H9 (cell line): ENCODE measurements around the gene TP53TG5. TPM values are rescaled to one million over a fixed set of nuclear protein-coding genes. Genes with fewer than 3 reads are reported as not detected.

Experiments used
- DNase-seq: peaks from one replicate; pipeline ENCODE4 v3.0.0-alpha.2; 2017
- H2AFZ ChIP-seq: one replicate; pipeline ENCODE4 v1.6.1; 2013; ENCODE audit warnings: mild to moderate bottlenecking, low read length, control low read depth, moderate library complexity
- H2AK5ac ChIP-seq: 2 replicates; pipeline ENCODE4 v1.6.1; 2013; ENCODE audit warnings: low read length, control low read depth, mixed read lengths; ENCODE audit not compliant: insufficient read length
- H2BK120ac ChIP-seq: one replicate; pipeline ENCODE4 v1.6.1; 2013; ENCODE audit warnings: low read depth, mild to moderate bottlenecking, low read length, control low read depth, inconsistent platforms; ENCODE audit not compliant: poor library complexity, severe bottlenecking
- H2BK12ac ChIP-seq: 2 replicates; pipeline ENCODE4 v1.6.1; 2013; ENCODE audit warnings: low read length, control low read depth, mixed read lengths, low read depth; ENCODE audit not compliant: insufficient read length
- H2BK15ac ChIP-seq: 2 replicates; pipeline ENCODE4 v1.6.1; 2013; ENCODE audit warnings: low read depth, low read length, control low read depth
- H2BK20ac ChIP-seq: one replicate; pipeline ENCODE4 v1.6.1; 2013; ENCODE audit warnings: low read depth, mild to moderate bottlenecking, low read length, control low read depth, inconsistent platforms; ENCODE audit not compliant: poor library complexity, severe bottlenecking
- H2BK5ac ChIP-seq: 2 replicates; pipeline ENCODE4 v1.6.1; 2013; ENCODE audit warnings: low read length, control low read depth, mixed read lengths; ENCODE audit not compliant: insufficient read length
- H3K14ac ChIP-seq: 2 replicates; pipeline ENCODE4 v1.6.1; 2013; ENCODE audit warnings: low read length, control low read depth; ENCODE audit not compliant: insufficient read depth
- H3K18ac ChIP-seq: 2 replicates; pipeline ENCODE4 v1.6.1; 2013; ENCODE audit warnings: low read depth, mild to moderate bottlenecking, mixed read lengths, low read length, control low read depth; ENCODE audit not compliant: insufficient read length
- H3K23ac ChIP-seq: 2 replicates; pipeline ENCODE4 v1.6.1; 2013; ENCODE audit warnings: low read length, control low read depth, mixed read lengths, low read depth; ENCODE audit not compliant: insufficient read length
- H3K23me2 ChIP-seq: 2 replicates; pipeline ENCODE4 v1.6.1; 2013; ENCODE audit warnings: low read depth, mild to moderate bottlenecking, mixed read lengths, low read length, control low read depth; ENCODE audit not compliant: insufficient read length, poor library complexity, severe bottlenecking
- H3K27ac ChIP-seq: 2 replicates; pipeline ENCODE4 v1.5.1; 2013; ENCODE audit warnings: low read length, control low read depth, mixed read lengths, low read depth; ENCODE audit not compliant: insufficient read length
- H3K27me3 ChIP-seq: 2 replicates; pipeline ENCODE4 v1.6.1; 2013; ENCODE audit warnings: low read length, control low read depth, inconsistent platforms; ENCODE audit not compliant: insufficient read depth
- H3K4ac ChIP-seq: 2 replicates; pipeline ENCODE4 v1.6.1; 2013; ENCODE audit warnings: low read depth, mild to moderate bottlenecking, control low read depth, inconsistent platforms, low read length, moderate library complexity
- H3K4me1 ChIP-seq: 2 replicates; pipeline ENCODE4 v1.6.1; 2013; ENCODE audit warnings: low read length, control low read depth, inconsistent platforms; ENCODE audit not compliant: insufficient read depth
- H3K4me2 ChIP-seq: 2 replicates; pipeline ENCODE4 v1.6.1; 2013; ENCODE audit warnings: low read length, control low read depth, mixed read lengths; ENCODE audit not compliant: insufficient read length, insufficient read depth
- H3K56ac ChIP-seq: 2 replicates; pipeline ENCODE4 v1.6.1; 2013; ENCODE audit warnings: low read depth, mild to moderate bottlenecking, mixed read lengths, low read length, control low read depth; ENCODE audit not compliant: insufficient read length
- H3K79me1 ChIP-seq: 2 replicates; pipeline ENCODE4 v1.6.1; 2013; ENCODE audit warnings: low read depth, mild to moderate bottlenecking, moderate library complexity, low read length, control low read depth, inconsistent platforms; ENCODE audit not compliant: insufficient read depth, poor library complexity, severe bottlenecking
- H3K79me2 ChIP-seq: 2 replicates; pipeline ENCODE4 v1.6.1; 2013; ENCODE audit warnings: low read length, control low read depth, inconsistent platforms; ENCODE audit not compliant: insufficient read depth
- H3K9ac ChIP-seq: 2 replicates; pipeline ENCODE4 v1.6.1; 2013; ENCODE audit warnings: low read length, control low read depth, mixed read lengths; ENCODE audit not compliant: insufficient read length; ENCODE audit errors: extremely low read depth
- H3K9me3 ChIP-seq: one replicate; pipeline ENCODE4 v1.6.1; 2013; ENCODE audit warnings: low read depth, low read length, inconsistent platforms; ENCODE audit not compliant: control insufficient read depth
- H3T11ph ChIP-seq: one replicate; pipeline ENCODE4 v1.6.1; 2013; ENCODE audit warnings: mild to moderate bottlenecking, low read length, control low read depth, inconsistent platforms
- H4K20me1 ChIP-seq: one replicate; pipeline ENCODE4 v1.6.1; 2013; ENCODE audit not compliant: control insufficient read depth, insufficient read length, insufficient read depth
- H4K5ac ChIP-seq: 2 replicates; pipeline ENCODE4 v1.6.1; 2013; ENCODE audit warnings: low read depth, mild to moderate bottlenecking, mixed read lengths, low read length, control low read depth; ENCODE audit not compliant: insufficient read length
- H4K8ac ChIP-seq: replicated peaks from 2 replicates; pipeline ENCODE4 v1.6.1; 2013; ENCODE audit warnings: low read length, control low read depth, mixed read lengths, low read depth; ENCODE audit not compliant: insufficient read length
- H4K91ac ChIP-seq: 2 replicates; pipeline ENCODE4 v1.6.1; 2013; ENCODE audit warnings: low read depth, mild to moderate bottlenecking, moderate library complexity, mixed read lengths, low read length, control low read depth; ENCODE audit not compliant: insufficient read length
- H3K27ac Mint-ChIP-seq, 3 experiments: 2 replicates in 2 of 3; 3 replicates in 1 of 3; pipeline ENCODE4 v1.8.0; 2020 to 2021; ENCODE audit warnings: mixed read lengths in 3 of 3, mild to moderate bottlenecking in 1 of 3, moderate library complexity in 1 of 3
- H3K27me3 Mint-ChIP-seq: 2 replicates; pipeline ENCODE4 v1.8.0; 2021; ENCODE audit warnings: low read depth, mild to moderate bottlenecking, moderate library complexity, mixed read lengths
- H3K36me3 Mint-ChIP-seq, 3 experiments: 2 replicates in 2 of 3; 3 replicates in 1 of 3; pipeline ENCODE4 v1.8.0; 2020 to 2021; ENCODE audit warnings: low read depth in 3 of 3, mixed read lengths in 3 of 3; ENCODE audit not compliant: insufficient read depth in 1 of 3
- H3K4me1 Mint-ChIP-seq, 2 experiments: 2 replicates each; pipeline ENCODE4 v1.8.0; 2020; ENCODE audit warnings: mixed read lengths in 2 of 2
- H3K4me3 Mint-ChIP-seq, 2 experiments: 2 replicates in 1 of 2; 3 replicates in 1 of 2; pipeline ENCODE4 v1.8.0; 2020 to 2021; ENCODE audit warnings: mild to moderate bottlenecking in 2 of 2, mixed read lengths in 2 of 2, moderate library complexity in 1 of 2
- H3K9me3 Mint-ChIP-seq, 2 experiments: 2 replicates in 1 of 2; 3 replicates in 1 of 2; pipeline ENCODE4 v1.8.0; 2020; ENCODE audit warnings: mild to moderate bottlenecking in 2 of 2, mixed read lengths in 2 of 2, moderate library complexity in 1 of 2
- WGBS: extraction: QIAGEN DNeasy Blood & Tissue Kit; methylation state at CpG from one replicate; pipeline ENCODE4 v1.1.7; 2013; ENCODE audit warnings: missing lambda C conversion rate, low lambda C conversion rate, mixed read lengths; ENCODE audit not compliant: insufficient read length; ENCODE audit errors: extremely low coverage; 5-methylcytosine and 5-hydroxymethylcytosine counted together
- total RNA-seq: library from RNA; stranded (reverse); gene quantifications from 2 replicates; pipeline ENCODE4 v1.2.1, GENCODE V29; 2021
- TF ChIP-seq, protein P1 (sequence below): fragments of 200-600 bp; sonication (generic); conservative IDR thresholded peaks from 3 replicates; pipeline ENCODE4 v1.8.0; 2021; ENCODE audit warnings: antibody characterized with exemption, mild to moderate bottlenecking

The TP53TG5 gene
- total RNA-seq, 1 experiment from 2014 or later: not detected

DNA sequence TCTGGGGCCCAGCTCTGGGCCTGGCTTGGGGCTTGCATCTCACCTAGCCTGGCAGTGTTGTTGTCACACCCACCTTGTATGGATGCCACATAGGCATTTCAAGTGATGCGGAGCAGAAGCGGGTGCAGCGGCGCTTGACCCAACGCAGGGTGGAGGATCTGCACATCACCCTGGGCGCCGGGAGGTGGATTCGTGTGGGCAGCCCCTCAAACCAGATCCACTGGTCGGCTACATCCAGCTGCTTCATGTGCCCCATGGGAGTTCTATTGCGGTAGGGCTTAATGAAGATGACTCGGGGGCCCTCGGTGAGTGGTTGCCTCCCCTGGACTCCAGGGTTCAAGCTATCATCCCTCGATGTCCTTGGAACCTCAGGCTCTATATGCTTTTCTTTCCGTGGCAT, 3.2 kb downstream of the TP53TG5 start:
- no peak overlapping the region for H3K56ac ChIP-seq
- no peak overlapping the region for H2BK120ac ChIP-seq
- Mint-ChIP-seq H3K4me1 (peaks cover 18 to 24% of the 10 kb centered on the region in 2 experiments), H3K36me3 (no peaks in the 10 kb centered on the region; a peak in 1 of 7 replicates), H3K27me3 (peaks cover 18% of the 10 kb centered on the region), H3K9me3 (no peaks in the 10 kb centered on the region), H3K4me3 (no peak overlapping the region), H3K27ac (no peak overlapping the region; a peak in 1 of 7 replicates)
- WGBS: no CpG with 5 or more reads among the region's 14 CpGs
- H3K9me3 ChIP-seq: no peaks in the 10 kb centered on the region
- H3K18ac ChIP-seq: no peak overlapping the region
- H3K4me2 ChIP-seq: no peak overlapping the region
- H3K4me1 ChIP-seq: no peaks in the 10 kb centered on the region
- H3K79me2 ChIP-seq: no peaks in the 10 kb centered on the region
- no peak overlapping the region for H2AK5ac ChIP-seq
- H3K9ac ChIP-seq: no peak overlapping the region
- no peak for DNase-seq
- no peak overlapping the region for H3K4ac ChIP-seq
- H2BK5ac ChIP-seq: no peak overlapping the region
- no peak overlapping the region for H2BK20ac ChIP-seq
- H3T11ph ChIP-seq: no peak overlapping the region
- H4K8ac ChIP-seq: no peak overlapping the region
- H3K23ac ChIP-seq: no peak overlapping the region
- H4K5ac ChIP-seq: no peak overlapping the region
- TF ChIP-seq, protein P1, sequence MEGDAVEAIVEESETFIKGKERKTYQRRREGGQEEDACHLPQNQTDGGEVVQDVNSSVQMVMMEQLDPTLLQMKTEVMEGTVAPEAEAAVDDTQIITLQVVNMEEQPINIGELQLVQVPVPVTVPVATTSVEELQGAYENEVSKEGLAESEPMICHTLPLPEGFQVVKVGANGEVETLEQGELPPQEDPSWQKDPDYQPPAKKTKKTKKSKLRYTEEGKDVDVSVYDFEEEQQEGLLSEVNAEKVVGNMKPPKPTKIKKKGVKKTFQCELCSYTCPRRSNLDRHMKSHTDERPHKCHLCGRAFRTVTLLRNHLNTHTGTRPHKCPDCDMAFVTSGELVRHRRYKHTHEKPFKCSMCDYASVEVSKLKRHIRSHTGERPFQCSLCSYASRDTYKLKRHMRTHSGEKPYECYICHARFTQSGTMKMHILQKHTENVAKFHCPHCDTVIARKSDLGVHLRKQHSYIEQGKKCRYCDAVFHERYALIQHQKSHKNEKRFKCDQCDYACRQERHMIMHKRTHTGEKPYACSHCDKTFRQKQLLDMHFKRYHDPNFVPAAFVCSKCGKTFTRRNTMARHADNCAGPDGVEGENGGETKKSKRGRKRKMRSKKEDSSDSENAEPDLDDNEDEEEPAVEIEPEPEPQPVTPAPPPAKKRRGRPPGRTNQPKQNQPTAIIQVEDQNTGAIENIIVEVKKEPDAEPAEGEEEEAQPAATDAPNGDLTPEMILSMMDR: no peak
- no peaks in the 10 kb centered on the region for H3K79me1 ChIP-seq
- no peak overlapping the region for H2AFZ ChIP-seq
- H4K20me1 ChIP-seq: no peaks in the 10 kb centered on the region
- H3K27ac ChIP-seq: no peak overlapping the region
- no peak overlapping the region for H4K91ac ChIP-seq
- peaks cover 11% of the 10 kb centered on the region for H3K23me2 ChIP-seq
- H2BK15ac ChIP-seq: no peak overlapping the region
- peaks cover 2% of the 10 kb centered on the region; the same call in 1 of the 2 replicates for H3K27me3 ChIP-seq
- H2BK12ac ChIP-seq: no peak overlapping the region
- no peak overlapping the region for H3K14ac ChIP-seq
